Hepatocyte (in vitro differentiated cells): ENCODE measurements around the gene PIGBOS1. TPM values are rescaled to one million over a fixed set of nuclear protein-coding genes. Genes with fewer than 3 reads are reported as not detected.
"Not testable (repeated sequence)": the region's sequence is repeated elsewhere in the genome, so short reads cannot be mapped to it uniquely, and the experiment has no call there.

Experiments
- DNase-seq: peaks from one replicate; pipeline ENCODE4 v3.0.0-alpha.2; 2016; ENCODE audit warnings: low spot score
- H2AFZ ChIP-seq: fragments of 200-600 bp; sonication (generic); 2 replicates; pipeline ENCODE4 v1.6.0; 2016; ENCODE audit warnings: antibody characterized with exemption, mild to moderate bottlenecking
- H3K27ac ChIP-seq: fragments of 200-600 bp; sonication (generic); 2 replicates; pipeline ENCODE4 v1.5.1; 2016; ENCODE audit warnings: mild to moderate bottlenecking
- H3K27me3 ChIP-seq: fragments of 200-600 bp; sonication (generic); 2 replicates; pipeline ENCODE4 v1.6.1; 2016
- H3K36me3 ChIP-seq: fragments of 200-600 bp; sonication (generic); replicated peaks from 2 replicates; pipeline ENCODE4 v1.5.1; 2016; ENCODE audit warnings: low read depth; ENCODE audit not compliant: insufficient read depth
- H3K4me1 ChIP-seq: fragments of 200-600 bp; sonication (generic); 2 replicates; pipeline ENCODE4 v1.5.1; 2016; ENCODE audit warnings: mild to moderate bottlenecking, moderate library complexity; ENCODE audit not compliant: insufficient read depth
- H3K4me2 ChIP-seq: fragments of 200-600 bp; sonication (generic); 2 replicates; pipeline ENCODE4 v1.6.0; 2016
- H3K4me3 ChIP-seq: fragments of 200-600 bp; sonication (generic); 2 replicates; pipeline ENCODE4 v1.5.1; 2016; ENCODE audit warnings: mild to moderate bottlenecking
- H3K79me2 ChIP-seq: fragments of 200-600 bp; sonication (generic); 2 replicates; pipeline ENCODE4 v1.6.0; 2017; ENCODE audit warnings: mild to moderate bottlenecking
- H3K9me2 ChIP-seq: fragments of 200-600 bp; sonication (generic); replicated peaks from 2 replicates; pipeline ENCODE4 v1.6.0; 2017; ENCODE audit warnings: mild to moderate bottlenecking; ENCODE audit not compliant: insufficient read depth
- H3K9me3 ChIP-seq: fragments of 200-600 bp; sonication (generic); 2 replicates; pipeline ENCODE4 v1.5.1; 2016; ENCODE audit warnings: low read depth, mild to moderate bottlenecking
- H4K20me1 ChIP-seq: fragments of 200-600 bp; sonication (generic); 2 replicates; pipeline ENCODE4 v1.6.0; 2016; ENCODE audit warnings: mild to moderate bottlenecking; ENCODE audit not compliant: insufficient read depth, poor library complexity, severe bottlenecking
- EZH2 ChIP-seq: fragments of 200-600 bp; sonication (generic); IDR thresholded peaks from 2 replicates; pipeline ENCODE4 v1.6.1; 2016; ENCODE audit warnings: antibody characterized with exemption, mild to moderate bottlenecking, borderline replicate concordance
- EZH2phosphoT487 ChIP-seq: fragments of 200-600 bp; sonication (generic); IDR thresholded peaks from one replicate; pipeline ENCODE4 v1.6.1; 2018; ENCODE audit warnings: antibody characterized with exemption, mild to moderate bottlenecking, low read depth, moderate library complexity; ENCODE audit not compliant: unreplicated experiment, severe bottlenecking
- WGBS: methylation state at CpG from one replicate; pipeline ENCODE4 v1.1.6; 2016; ENCODE audit warnings: low lambda C conversion rate; ENCODE audit errors: missing lambda C conversion rate; 5-methylcytosine and 5-hydroxymethylcytosine counted together
- polyA plus RNA-seq: library from polyadenylated mRNA; unstranded; fragments of >200 nt; fragmentation: Nextera tagmentation; extraction: Ambion mirVana; gene quantifications from 2 replicates; pipeline ENCODE4 v1.2.1, GENCODE V29; 2016
- total RNA-seq: library from RNA; depleted of rRNA; stranded (reverse); fragments of >200 nt; gene quantifications from 2 replicates; pipeline ENCODE4 v1.2.3, GENCODE V29; 2014
- TF ChIP-seq, protein P1 (sequence below): fragments of 200-600 bp; sonication (generic); IDR thresholded peaks from 2 replicates; pipeline ENCODE4 v1.5.1; 2016; ENCODE audit warnings: antibody characterized with exemption, mild to moderate bottlenecking; ENCODE audit not compliant: poor library complexity

The PIGBOS1 gene
- total and polyA plus RNA-seq, 2 experiments from 2014 or later, result 24.8 to 35.0 TPM

DNA sequence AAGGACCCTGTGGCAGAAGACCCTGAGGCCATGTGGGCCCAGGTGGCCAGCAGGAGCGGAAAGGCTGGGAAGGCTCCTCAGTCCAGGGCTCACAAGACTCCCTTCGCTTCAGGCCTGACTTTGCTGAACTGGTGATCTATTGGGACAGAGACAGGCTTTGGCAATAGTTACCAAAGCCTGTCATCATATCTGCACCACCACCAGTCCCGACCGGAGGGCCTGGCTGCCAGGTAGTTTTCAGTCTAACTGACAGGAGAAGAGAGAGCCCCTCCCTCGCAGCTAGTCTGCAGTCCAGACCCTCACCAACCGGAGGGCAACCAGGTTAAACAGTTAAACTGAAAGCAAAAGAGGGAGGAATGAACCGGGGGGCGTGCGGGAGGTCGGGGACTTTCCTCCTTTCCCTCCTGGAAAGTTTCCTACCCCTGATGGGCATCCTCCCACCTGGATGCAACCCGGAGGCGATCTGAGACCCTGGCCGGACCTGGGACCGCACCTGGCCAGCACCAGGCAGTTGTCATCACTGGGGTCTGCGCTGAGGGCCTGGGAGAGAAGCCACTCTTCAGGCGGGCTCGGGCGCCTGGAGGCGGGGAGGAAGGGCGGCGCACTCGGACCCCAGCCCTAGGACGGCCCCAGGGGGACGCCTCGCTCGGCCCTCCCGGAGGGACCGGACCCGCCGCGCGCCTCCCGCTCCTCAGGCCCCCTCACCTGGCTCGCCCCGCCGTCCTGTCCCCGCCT, 29.7 kb downstream of the PIGBOS1 start:
- H3K4me1 ChIP-seq, result peaks cover 6% of the 10 kb centered on the region
- DNase-seq, result peak; percentile 55
- peak overlapping the region; percentile 97 for H3K27ac ChIP-seq
- H3K79me2 ChIP-seq, result peaks cover 48% of the 10 kb centered on the region
- no peaks in the 10 kb centered on the region for H3K36me3 ChIP-seq
- TF ChIP-seq EZH2 (no peak), EZH2phosphoT487 (no peak)
- TF ChIP-seq, protein P1, sequence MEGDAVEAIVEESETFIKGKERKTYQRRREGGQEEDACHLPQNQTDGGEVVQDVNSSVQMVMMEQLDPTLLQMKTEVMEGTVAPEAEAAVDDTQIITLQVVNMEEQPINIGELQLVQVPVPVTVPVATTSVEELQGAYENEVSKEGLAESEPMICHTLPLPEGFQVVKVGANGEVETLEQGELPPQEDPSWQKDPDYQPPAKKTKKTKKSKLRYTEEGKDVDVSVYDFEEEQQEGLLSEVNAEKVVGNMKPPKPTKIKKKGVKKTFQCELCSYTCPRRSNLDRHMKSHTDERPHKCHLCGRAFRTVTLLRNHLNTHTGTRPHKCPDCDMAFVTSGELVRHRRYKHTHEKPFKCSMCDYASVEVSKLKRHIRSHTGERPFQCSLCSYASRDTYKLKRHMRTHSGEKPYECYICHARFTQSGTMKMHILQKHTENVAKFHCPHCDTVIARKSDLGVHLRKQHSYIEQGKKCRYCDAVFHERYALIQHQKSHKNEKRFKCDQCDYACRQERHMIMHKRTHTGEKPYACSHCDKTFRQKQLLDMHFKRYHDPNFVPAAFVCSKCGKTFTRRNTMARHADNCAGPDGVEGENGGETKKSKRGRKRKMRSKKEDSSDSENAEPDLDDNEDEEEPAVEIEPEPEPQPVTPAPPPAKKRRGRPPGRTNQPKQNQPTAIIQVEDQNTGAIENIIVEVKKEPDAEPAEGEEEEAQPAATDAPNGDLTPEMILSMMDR, result no peak
- H3K9me3 ChIP-seq, result no peaks in the 10 kb centered on the region
- peak overlapping the region; percentile 77 for H3K4me3 ChIP-seq
- H3K9me2 ChIP-seq, result no peaks in the 10 kb centered on the region
- 3% methylated on average over 28 of the region's 37 CpGs for WGBS
- H4K20me1 ChIP-seq, result no peaks in the 10 kb centered on the region
- H3K4me2 ChIP-seq, result peak overlapping the region; percentile 71
- no peaks in the 10 kb centered on the region for H3K27me3 ChIP-seq
- peak overlapping the region; percentile 93 for H2AFZ ChIP-seq

DNA sequence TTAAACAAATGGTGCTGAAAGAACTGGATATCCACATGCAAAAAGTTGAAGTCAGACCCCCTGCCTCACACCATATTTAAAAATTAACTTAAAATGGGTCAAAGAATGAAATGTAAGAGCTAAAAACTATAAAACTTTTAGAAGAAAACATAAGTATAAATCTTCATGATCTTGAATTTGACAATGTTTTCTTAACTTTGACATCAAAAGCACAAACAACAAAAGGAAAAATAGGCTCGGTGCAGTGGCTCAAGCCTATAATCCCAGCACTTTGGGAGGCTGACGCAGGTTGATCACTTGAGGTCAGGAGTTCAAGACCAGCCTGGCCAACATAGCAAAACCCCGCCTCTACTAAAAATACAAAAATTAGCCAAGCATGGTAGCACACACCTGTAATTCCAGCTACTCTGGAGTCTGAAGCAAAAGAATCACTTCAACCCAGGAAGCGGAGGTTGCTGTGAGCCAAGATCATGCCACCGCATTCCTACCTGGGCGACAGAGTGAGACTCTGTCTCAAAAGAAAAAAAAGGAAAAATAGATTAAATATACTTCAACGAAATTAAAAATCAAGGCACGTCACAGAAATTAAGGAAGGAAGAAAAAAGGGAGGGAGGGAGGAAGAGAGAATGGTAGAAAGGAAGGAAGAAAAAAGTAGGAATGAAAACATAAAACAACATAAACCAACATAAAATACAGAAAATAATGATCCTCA, 30.8 kb downstream of the PIGBOS1 start:
- no peaks in the 10 kb centered on the region for H3K27me3 ChIP-seq
- peak overlapping the region; percentile 77 for H3K4me3 ChIP-seq
- no peaks in the 10 kb centered on the region for H3K36me3 ChIP-seq
- TF ChIP-seq EZH2, result no peak
- TF ChIP-seq, protein P1, result no peak
- no peak for TF ChIP-seq EZH2phosphoT487
- no peaks in the 10 kb centered on the region for H4K20me1 ChIP-seq
- no peaks in the 10 kb centered on the region for H3K9me2 ChIP-seq
- H3K27ac ChIP-seq, result peak overlapping the region; percentile 97
- peaks cover 55% of the 10 kb centered on the region for H3K79me2 ChIP-seq
- H3K4me1 ChIP-seq, result peaks cover 6% of the 10 kb centered on the region
- WGBS, result 89% methylated on average over 8 of the region's 8 CpGs
- H2AFZ ChIP-seq, result peak overlapping the region; percentile 93
- H3K9me3 ChIP-seq, result no peaks in the 10 kb centered on the region
- peak overlapping the region; percentile 71 for H3K4me2 ChIP-seq
- DNase-seq, result no peak

DNA sequence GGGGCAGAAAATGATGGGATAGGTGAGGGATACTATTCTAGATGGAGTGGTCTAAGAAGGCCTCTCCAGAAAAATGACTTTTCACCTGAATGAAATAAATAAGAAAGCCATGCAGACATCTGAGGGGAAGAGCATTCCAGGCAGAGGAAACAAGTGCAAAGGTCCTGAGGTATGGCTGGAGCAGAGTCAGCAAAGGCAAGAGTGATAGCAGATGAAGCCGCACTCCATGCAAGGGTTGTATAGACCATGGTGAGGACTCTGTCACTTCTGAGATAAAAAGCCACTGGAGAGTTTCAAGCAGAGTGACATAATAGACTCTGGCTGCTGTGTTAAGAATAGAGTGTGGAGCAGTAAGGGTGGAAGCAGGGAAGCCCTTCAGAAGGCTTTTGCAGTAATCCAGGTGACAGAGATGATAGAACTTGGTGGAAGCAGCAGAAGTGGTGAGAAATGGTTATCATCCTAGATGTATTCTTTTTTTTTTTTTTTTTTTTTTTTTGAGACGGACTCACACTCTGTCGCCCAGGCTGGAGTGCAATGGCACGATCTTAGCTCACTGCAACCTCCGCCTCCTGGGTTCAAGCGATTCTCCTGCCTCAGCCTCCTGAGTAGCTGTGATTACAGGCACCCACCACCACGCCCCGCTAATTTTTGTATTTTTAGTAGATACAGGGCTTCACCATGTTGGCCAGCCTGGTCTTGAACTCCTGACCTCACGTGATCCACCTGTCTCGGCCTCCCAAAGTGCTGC, 32.3 kb downstream of the PIGBOS1 start:
- H4K20me1 ChIP-seq, H3K27ac ChIP-seq, H3K4me1 ChIP-seq, H3K9me3 ChIP-seq, H3K4me3 ChIP-seq, DNase-seq, H3K27me3 ChIP-seq, H2AFZ ChIP-seq, H3K36me3 ChIP-seq, H3K4me2 ChIP-seq, H3K9me2 ChIP-seq: not testable (repeated sequence)
- peaks cover 66% of the 10 kb centered on the region for H3K79me2 ChIP-seq
- whole genome bisulfite sequencing, result 100% methylated on average over 9 of the region's 10 CpGs
